K562 (cell line): ENCODE measurements around the gene TSHR. TPM values are rescaled to one million over a fixed set of nuclear protein-coding genes. Genes with fewer than 3 reads are reported as not detected.

ENCODE experiments used
- ADNP ChIP-seq: fragments of 200-800 bp; sonication (Bioruptor generic); IDR thresholded peaks from 2 replicates; pipeline ENCODE4 v1.6.1; 2016; ENCODE audit warnings: missing genetic modification characterization, missing compliant biosample characterization
- CBFA2T3 ChIP-seq: fragments of 450-650 bp; IDR thresholded peaks from 2 replicates; pipeline ENCODE4 v1.6.1; 2017
- CCNT2 ChIP-seq: IDR thresholded peaks from 2 replicates; pipeline ENCODE4 v1.6.1; 2011; ENCODE audit warnings: borderline replicate concordance, low read depth, mild to moderate bottlenecking, moderate library complexity, mixed read lengths, low read length; ENCODE audit not compliant: insufficient read length; ENCODE audit errors: extremely low read depth
- CHD4 ChIP-seq: fragments of 200-600 bp; sonication (generic); IDR thresholded peaks from 3 replicates; pipeline ENCODE4 v1.6.1; 2012; ENCODE audit warnings: low read depth, mild to moderate bottlenecking, mixed read lengths, low read length, inconsistent platforms; ENCODE audit not compliant: insufficient read depth, insufficient replicate concordance, poor library complexity, severe bottlenecking
- COPS2 ChIP-seq: fragments of 450-650 bp; conservative IDR thresholded peaks from 2 replicates; pipeline ENCODE4 v1.6.1; 2016; ENCODE audit warnings: mild to moderate bottlenecking, moderate library complexity
- CXXC5 ChIP-seq: fragments of 250-450 bp; sonication (Bioruptor Pico); IDR thresholded peaks from 2 replicates; pipeline ENCODE4 v1.8.0; 2022; ENCODE audit warnings: inconsistent platforms, mild to moderate bottlenecking, moderate library complexity
- DIDO1 ChIP-seq: fragments of 450-650 bp; IDR thresholded peaks from 2 replicates; pipeline ENCODE4 v1.6.1; 2016; ENCODE audit warnings: low read depth, missing biosample characterization, missing genetic modification characterization
- ELF2 ChIP-seq: fragments of 250-450 bp; sonication (Bioruptor Pico); IDR thresholded peaks from 2 replicates; pipeline ENCODE4 v1.5.0; 2021; ENCODE audit warnings: mild to moderate bottlenecking
- ELK1 ChIP-seq: sonication (generic); formaldehyde crosslinking; IDR thresholded peaks from 2 replicates; pipeline ENCODE4 v1.8.1; 2022; ENCODE audit warnings: missing genetic modification reagents
- ETS2 ChIP-seq: IDR thresholded peaks from 2 replicates; pipeline ENCODE4 v1.6.1; 2016; ENCODE audit warnings: borderline replicate concordance, missing genetic modification characterization, mild to moderate bottlenecking, moderate library complexity, missing compliant biosample characterization; ENCODE audit not compliant: poor library complexity, severe bottlenecking
- ETV1 ChIP-seq: fragments of 450-650 bp; conservative IDR thresholded peaks from 2 replicates; pipeline ENCODE4 v1.6.1; 2016; ENCODE audit warnings: missing genetic modification characterization, control low read depth, low read depth, missing compliant biosample characterization
- ETV6 ChIP-seq, 3 experiments: fragments of 150-350 bp in 1 of 3; sonication (generic) in 1 of 3; formaldehyde crosslinking in 1 of 3; IDR thresholded peaks; 2 replicates each; pipeline versions ENCODE4 v1.6.1 to v1.8.0; 2014 to 2022; ENCODE audit warnings: borderline replicate concordance in 2 of 3, low read depth in 2 of 3, antibody characterized with exemption in 1 of 3, low read length in 1 of 3, mild to moderate bottlenecking in 1 of 3, missing genetic modification reagents in 1 of 3
- HCFC1 ChIP-seq: IDR thresholded peaks from 2 replicates; pipeline ENCODE4 v1.6.1; 2012; ENCODE audit warnings: low read depth, low read length, improper control_type of control experiment
- HMBOX1 ChIP-seq: sonication (generic); IDR thresholded peaks from 2 replicates; pipeline ENCODE4 v1.6.1; 2016
- KDM5B ChIP-seq: fragments of 200-600 bp; sonication (generic); IDR thresholded peaks from 2 replicates; pipeline ENCODE4 v1.6.1; 2012; ENCODE audit warnings: low read depth, mild to moderate bottlenecking, moderate library complexity, low read length, control low read depth, inconsistent platforms; ENCODE audit not compliant: insufficient replicate concordance
- MAFF ChIP-seq: IDR thresholded peaks from 2 replicates; pipeline ENCODE4 v1.6.1; 2012; ENCODE audit warnings: low read length, improper control_type of control experiment
- MTF1 ChIP-seq: fragments of 250-450 bp; sonication (Bioruptor Pico); IDR thresholded peaks from 2 replicates; pipeline ENCODE4 v1.9.0; 2021; ENCODE audit warnings: moderate library complexity, mild to moderate bottlenecking, inconsistent platforms, borderline replicate concordance
- MYNN ChIP-seq, 2 experiments: sonication (generic); formaldehyde crosslinking in 1 of 2; IDR thresholded peaks; 2 replicates each; pipeline versions ENCODE4 v1.5.0 to v1.6.1; 2016 to 2020; ENCODE audit warnings: antibody characterized with exemption in 1 of 2, missing genetic modification reagents in 1 of 2
- POLR2AphosphoS5 ChIP-seq: IDR thresholded peaks from 2 replicates; pipeline ENCODE4 v1.6.1; 2011; ENCODE audit warnings: mild to moderate bottlenecking, low read depth, low read length, moderate library complexity; ENCODE audit not compliant: control insufficient read depth, insufficient read depth
- POU5F1 ChIP-seq: fragments of 150-350 bp; IDR thresholded peaks from 2 replicates; pipeline ENCODE4 v1.6.1; 2014; ENCODE audit warnings: borderline replicate concordance, low read length, low read depth, mild to moderate bottlenecking; ENCODE audit not compliant: partially characterized antibody
- RBM17 ChIP-seq: fragments of 200-400 bp; formaldehyde crosslinking; IDR thresholded peaks from 2 replicates; pipeline ENCODE4 v1.6.1; 2017; ENCODE audit warnings: low read depth, mild to moderate bottlenecking, low read length, borderline replicate concordance
- RBM25 ChIP-seq: fragments of 200-400 bp; formaldehyde crosslinking; IDR thresholded peaks from 2 replicates; pipeline ENCODE4 v1.6.1; 2018; ENCODE audit warnings: low read length, low read depth, moderate library complexity; ENCODE audit not compliant: severe bottlenecking
- SAFB ChIP-seq: fragments of 200-400 bp; formaldehyde crosslinking; IDR thresholded peaks from 2 replicates; pipeline ENCODE4 v1.6.1; 2017; ENCODE audit warnings: low read depth, low read length, borderline replicate concordance
- TARDBP ChIP-seq: fragments of 450-650 bp; IDR thresholded peaks from 2 replicates; pipeline ENCODE4 v1.6.1; 2016
- TEAD2 ChIP-seq: fragments of 450-650 bp; IDR thresholded peaks from 2 replicates; pipeline ENCODE4 v1.6.1; 2016; ENCODE audit warnings: missing genetic modification characterization, control low read depth, missing compliant biosample characterization
- ZNF124 ChIP-seq: sonication (generic); formaldehyde crosslinking; IDR thresholded peaks from 2 replicates; pipeline ENCODE4 v1.8.1; 2022; ENCODE audit warnings: missing genetic modification reagents
- ZNF24 ChIP-seq: fragments of 450-650 bp; IDR thresholded peaks from 2 replicates; pipeline ENCODE4 v1.6.1; 2016
- ZNF444 ChIP-seq: fragments of 250-450 bp; sonication (Bioruptor Pico); IDR thresholded peaks from 2 replicates; pipeline ENCODE4 v1.4.0; 2020; ENCODE audit warnings: mild to moderate bottlenecking, moderate library complexity
- ZNF76 ChIP-seq: fragments of 250-450 bp; sonication (Bioruptor Pico); IDR thresholded peaks from 2 replicates; pipeline ENCODE4 v1.4.0; 2020; ENCODE audit warnings: mild to moderate bottlenecking, moderate library complexity, borderline replicate concordance
- ZZZ3 ChIP-seq: fragments of 450-650 bp; IDR thresholded peaks from 2 replicates; pipeline ENCODE4 v1.6.1; 2016; ENCODE audit warnings: antibody characterized with exemption, mild to moderate bottlenecking, moderate library complexity
- polyA plus RNA-seq, 8 experiments: library from polyadenylated mRNA; depleted of rRNA in 4 of 8; stranded (reverse) in 5 of 8; unstranded in 3 of 8; fragments of >200 nt; fragmentation: Nextera tagmentation in 2 of 8; fragmentation: Illumina TruSeq in 1 of 8; extraction: Ambion mirVana in 2 of 8; extraction: Trizol in 1 of 8; gene quantifications; 2 replicates each; pipeline versions ENCODE4 v1.2.1 to v1.2.3, GENCODE V29; 2011 to 2014; ENCODE audit warnings: inconsistent platforms in 1 of 8, missing spikeins in 1 of 8
- total RNA-seq, 7 experiments: library from RNA; depleted of rRNA in 6 of 7; stranded (reverse); fragments of >200 nt in 6 of 7; fragmentation: Illumina TruSeq in 2 of 7; extraction: Trizol in 2 of 7; gene quantifications; 2 replicates each; pipeline versions ENCODE4 v1.2.1 to v1.2.3, GENCODE V29; 2011 to 2021; ENCODE audit warnings: low replicate concordance in 1 of 7

Gene TSHR
- total and polyA plus RNA-seq, 9 of the 15 experiments (the other 6 are each of a cell fraction or from before 2014, with no cell fraction given): 0.01 to 0.10 TPM; not detected in 7

- TF ChIP-seq MTF1 (CRISPR knock-in tag): no peak
- TF ChIP-seq COPS2: no peak
- no peak for TF ChIP-seq POU5F1
- no peak for TF ChIP-seq ETS2 (tag)
- TF ChIP-seq RBM25: no peak
- TF ChIP-seq DIDO1 (tag): no peak
- no peak for TF ChIP-seq ZNF76 (CRISPR knock-in tag)
- no peak for TF ChIP-seq HMBOX1
- TF ChIP-seq MAFF: peak; percentile 83
- TF ChIP-seq CBFA2T3: peak; percentile 73
- no peak for TF ChIP-seq HCFC1
- no peak for TF ChIP-seq KDM5B
- no peak for TF ChIP-seq ZZZ3
- no peak for TF ChIP-seq RBM17
- TF ChIP-seq ETV1 (tag): no peak
- TF ChIP-seq POLR2AphosphoS5: no peak
- no peak for TF ChIP-seq TARDBP
- TF ChIP-seq ELF2: no peak
- TF ChIP-seq ZNF24: no peak
- TF ChIP-seq ETV6 (IDR thresholded peaks at IDR 0.05; ENCODE audit: borderline replicate concordance in 1 of 2, low read depth in 2 of 2, low read length in 1 of 2): no peak
- TF ChIP-seq ETV6 (CRISPR knock-in tag; IDR thresholded peaks at IDR 0.05; ENCODE audit: borderline replicate concordance): no peak
- no peak for TF ChIP-seq MYNN (IDR thresholded peaks at IDR 0.05)
- no peak for TF ChIP-seq MYNN (CRISPR knock-in tag; IDR thresholded peaks at IDR 0.05)
- no peak for TF ChIP-seq CHD4
- TF ChIP-seq SAFB: no peak
- TF ChIP-seq ADNP (tag): no peak
- no peak for TF ChIP-seq CCNT2
- peak; percentile 48 for TF ChIP-seq CXXC5 (CRISPR knock-in tag)
- TF ChIP-seq ELK1: no peak
- no peak for TF ChIP-seq ZNF444 (CRISPR knock-in tag)
- TF ChIP-seq TEAD2 (tag): no peak
- no peak for TF ChIP-seq ZNF124 (CRISPR knock-in tag)
Observed at GRCh38 chr14:81162941-81163340, 207.5 kb downstream of the TSHR start (continued).
